HEK293 (cell line): ENCODE measurements around the gene NCOA3.

Source experiments
- CTCF ChIA-PET: fragments of 350-600 bp; formaldehyde crosslinking; extraction: SDS; loops from one replicate; lab custom pipeline; 2021; ENCODE audit warnings: antibody characterized with exemption; lab: Yijun Ruan, JAX
- POLR2A ChIA-PET: fragments of 300-600 bp; formaldehyde crosslinking; extraction: SDS; loops from one replicate; lab custom pipeline; 2020; ENCODE audit warnings: antibody characterized with exemption, inconsistent platforms; lab: Yijun Ruan, JAX
- H3K27ac ChIP-seq: fragments of 200-500 bp; sonication (Bioruptor generic); 2 replicates; pipeline ENCODE4 v1.5.1; 2014; ENCODE audit warnings: low read depth, low read length, control low read depth, inconsistent platforms; ENCODE audit errors: extremely low read depth
- H3K36me3 ChIP-seq, 2 experiments: fragments of 200-500 bp in 1 of 2; sonication (Bioruptor generic) in 1 of 2; 1 replicate in 1 of 2; 2 replicates in 1 of 2; pipeline ENCODE4 v1.5.1; 2014 to 2017; ENCODE audit warnings: inconsistent platforms in 2 of 2, low read length in 2 of 2; ENCODE audit not compliant: control insufficient read depth in 2 of 2, insufficient read depth in 1 of 2
- H3K4me1 ChIP-seq: fragments of 200-500 bp; sonication (Bioruptor generic); 2 replicates; pipeline ENCODE4 v1.5.1; 2014; ENCODE audit warnings: mild to moderate bottlenecking, low read length, inconsistent platforms; ENCODE audit not compliant: control insufficient read depth, insufficient read depth
- H3K4me3 ChIP-seq: 2 replicates; pipeline ENCODE4 v1.5.1; 2011; ENCODE audit warnings: low read depth, mild to moderate bottlenecking, control low read depth, low read length, moderate library complexity
- H3K9me3 ChIP-seq: fragments of 200-500 bp; sonication (Bioruptor generic); 2 replicates; pipeline ENCODE4 v1.5.1; 2014; ENCODE audit warnings: low read depth, low read length, inconsistent platforms; ENCODE audit not compliant: control insufficient read depth, insufficient read depth
- BCL11A ChIP-seq: fragments of 450-650 bp; formaldehyde crosslinking; IDR thresholded peaks from 2 replicates; pipeline ENCODE4 v1.5.1; 2016; ENCODE audit warnings: low read depth, missing biosample characterization, missing genetic modification characterization
- GFI1B ChIP-seq: fragments of 450-650 bp; formaldehyde crosslinking; IDR thresholded peaks from 2 replicates; pipeline ENCODE4 v1.5.1; 2016; ENCODE audit warnings: missing biosample characterization, missing genetic modification characterization
- GLI4 ChIP-seq: fragments of 450-650 bp; formaldehyde crosslinking; IDR thresholded peaks from 2 replicates; pipeline ENCODE4 v1.5.1; 2016; ENCODE audit warnings: missing biosample characterization, missing genetic modification characterization
- KLF9 ChIP-seq: fragments of 450-650 bp; formaldehyde crosslinking; IDR thresholded peaks from 2 replicates; pipeline ENCODE4 v1.5.1; 2016; ENCODE audit warnings: missing biosample characterization, missing genetic modification characterization, low read depth
- RBAK ChIP-seq: fragments of 450-650 bp; formaldehyde crosslinking; IDR thresholded peaks from 2 replicates; pipeline ENCODE4 v1.5.1; 2016; ENCODE audit warnings: missing biosample characterization, missing genetic modification characterization
- SCRT1 ChIP-seq: fragments of 450-650 bp; formaldehyde crosslinking; IDR thresholded peaks from 2 replicates; pipeline ENCODE4 v1.5.1; 2016; ENCODE audit warnings: missing biosample characterization, missing genetic modification characterization, borderline replicate concordance
- YY2 ChIP-seq: fragments of 450-650 bp; formaldehyde crosslinking; IDR thresholded peaks from 2 replicates; pipeline ENCODE4 v1.5.1; 2016; ENCODE audit warnings: missing biosample characterization, missing genetic modification characterization
- ZBTB48 ChIP-seq: fragments of 450-650 bp; formaldehyde crosslinking; IDR thresholded peaks from 2 replicates; pipeline ENCODE4 v1.5.1; 2016; ENCODE audit warnings: missing biosample characterization, missing genetic modification characterization
- ZFP41 ChIP-seq: fragments of 450-650 bp; formaldehyde crosslinking; IDR thresholded peaks from 2 replicates; pipeline ENCODE4 v1.5.1; 2016; ENCODE audit warnings: missing biosample characterization, missing genetic modification characterization, borderline replicate concordance
- ZNF132 ChIP-seq: fragments of 450-650 bp; formaldehyde crosslinking; IDR thresholded peaks from 2 replicates; pipeline ENCODE4 v1.5.1; 2017; ENCODE audit warnings: missing biosample characterization, missing genetic modification characterization, borderline replicate concordance
- ZNF138 ChIP-seq: fragments of 450-650 bp; formaldehyde crosslinking; IDR thresholded peaks from 2 replicates; pipeline ENCODE4 v1.5.1; 2016; ENCODE audit warnings: missing biosample characterization, missing genetic modification characterization, borderline replicate concordance
- ZNF157 ChIP-seq: fragments of 450-650 bp; formaldehyde crosslinking; IDR thresholded peaks from 2 replicates; pipeline ENCODE4 v1.5.1; 2016; ENCODE audit warnings: missing biosample characterization, missing genetic modification characterization
- ZNF16 ChIP-seq: fragments of 450-650 bp; formaldehyde crosslinking; IDR thresholded peaks from 2 replicates; pipeline ENCODE4 v1.5.1; 2016; ENCODE audit warnings: low read depth, missing biosample characterization, missing genetic modification characterization
- ZNF184 ChIP-seq: fragments of 450-650 bp; IDR thresholded peaks from 2 replicates; pipeline ENCODE4 v1.5.1; 2018; ENCODE audit warnings: missing biosample characterization, mild to moderate bottlenecking, missing genetic modification characterization
- ZNF239 ChIP-seq: fragments of 450-650 bp; formaldehyde crosslinking; IDR thresholded peaks from 2 replicates; pipeline ENCODE4 v1.5.1; 2016; ENCODE audit warnings: missing biosample characterization, missing genetic modification characterization
- ZNF274 ChIP-seq, 2 experiments: fragments of 200-500 bp in 1 of 2; fragments of 450-650 bp in 1 of 2; sonication (Bioruptor generic) in 1 of 2; formaldehyde crosslinking in 1 of 2; IDR thresholded peaks; 2 replicates each; pipeline versions ENCODE4 v1.5.1 to v1.6.1; 2014 to 2016; ENCODE audit warnings: borderline replicate concordance in 1 of 2, inconsistent platforms in 1 of 2, low read length in 1 of 2, missing biosample characterization in 1 of 2, missing genetic modification characterization in 1 of 2
- ZNF335 ChIP-seq: fragments of 450-650 bp; formaldehyde crosslinking; conservative IDR thresholded peaks from 2 replicates; pipeline ENCODE4 v1.5.1; 2016; ENCODE audit warnings: missing biosample characterization, missing genetic modification characterization
- ZNF341 ChIP-seq: fragments of 450-650 bp; formaldehyde crosslinking; IDR thresholded peaks from 2 replicates; pipeline ENCODE4; 2016; ENCODE audit warnings: low read depth, missing biosample characterization, missing genetic modification characterization
- ZNF473 ChIP-seq: fragments of 450-650 bp; formaldehyde crosslinking; IDR thresholded peaks from 2 replicates; pipeline ENCODE4 v1.5.1; 2017; ENCODE audit warnings: missing biosample characterization, missing genetic modification characterization
- ZNF510 ChIP-seq: fragments of 450-650 bp; formaldehyde crosslinking; IDR thresholded peaks from 2 replicates; pipeline ENCODE4 v1.5.1; 2018; ENCODE audit warnings: mild to moderate bottlenecking, missing genetic modification characterization, missing biosample characterization; ENCODE audit not compliant: insufficient replicate concordance
- ZNF571 ChIP-seq: fragments of 450-650 bp; formaldehyde crosslinking; IDR thresholded peaks from 2 replicates; pipeline ENCODE4 v1.5.0; 2017; ENCODE audit warnings: missing biosample characterization, missing genetic modification characterization
- ZNF707 ChIP-seq: fragments of 450-650 bp; formaldehyde crosslinking; IDR thresholded peaks from 2 replicates; pipeline ENCODE4 v1.5.1; 2016; ENCODE audit warnings: missing biosample characterization, missing genetic modification characterization
- ZNF792 ChIP-seq: fragments of 450-650 bp; formaldehyde crosslinking; IDR thresholded peaks from 2 replicates; pipeline ENCODE4 v1.5.1; 2016; ENCODE audit warnings: missing biosample characterization, missing genetic modification characterization
- ZNF843 ChIP-seq: fragments of 450-650 bp; formaldehyde crosslinking; IDR thresholded peaks from 2 replicates; pipeline ENCODE4 v1.5.1; 2016; ENCODE audit warnings: missing biosample characterization, missing genetic modification characterization
- ZSCAN16 ChIP-seq: fragments of 450-650 bp; formaldehyde crosslinking; IDR thresholded peaks from 2 replicates; pipeline ENCODE4 v1.5.1; 2016; ENCODE audit warnings: missing biosample characterization, missing genetic modification characterization
- ZXDB ChIP-seq: fragments of 450-650 bp; formaldehyde crosslinking; IDR thresholded peaks from 2 replicates; pipeline ENCODE4 v1.5.1; 2016; ENCODE audit warnings: missing biosample characterization, missing genetic modification characterization
- TF ChIP-seq, protein P1 (sequence below): fragments of 450-650 bp; formaldehyde crosslinking; IDR thresholded peaks from 2 replicates; pipeline ENCODE4 v1.5.1; 2017; ENCODE audit warnings: missing biosample characterization, missing genetic modification characterization
- TF ChIP-seq, protein P2 (sequence below): fragments of 450-650 bp; formaldehyde crosslinking; IDR thresholded peaks from 2 replicates; pipeline ENCODE4 v1.5.1; 2016; ENCODE audit warnings: missing biosample characterization, missing genetic modification characterization
- TF ChIP-seq, protein P3 (sequence below): IDR thresholded peaks from 2 replicates; pipeline ENCODE4 v1.6.1; 2011; ENCODE audit warnings: mild to moderate bottlenecking, low read depth, low read length, borderline replicate concordance
- TF ChIP-seq, protein P4 (sequence below): fragments of 450-650 bp; formaldehyde crosslinking; IDR thresholded peaks from 2 replicates; pipeline ENCODE4 v1.5.1; 2016; ENCODE audit warnings: missing biosample characterization, missing genetic modification characterization
- TF ChIP-seq, protein P5 (sequence below): fragments of 450-650 bp; formaldehyde crosslinking; IDR thresholded peaks from 2 replicates; pipeline ENCODE4 v1.5.1; 2017; ENCODE audit warnings: missing biosample characterization, missing genetic modification characterization

NCOA3 gene

GRCh38 chr20:47464380-47465101 lies 37.1 kb upstream of the NCOA3 start (continued):
- TF ChIP-seq, protein P1, sequence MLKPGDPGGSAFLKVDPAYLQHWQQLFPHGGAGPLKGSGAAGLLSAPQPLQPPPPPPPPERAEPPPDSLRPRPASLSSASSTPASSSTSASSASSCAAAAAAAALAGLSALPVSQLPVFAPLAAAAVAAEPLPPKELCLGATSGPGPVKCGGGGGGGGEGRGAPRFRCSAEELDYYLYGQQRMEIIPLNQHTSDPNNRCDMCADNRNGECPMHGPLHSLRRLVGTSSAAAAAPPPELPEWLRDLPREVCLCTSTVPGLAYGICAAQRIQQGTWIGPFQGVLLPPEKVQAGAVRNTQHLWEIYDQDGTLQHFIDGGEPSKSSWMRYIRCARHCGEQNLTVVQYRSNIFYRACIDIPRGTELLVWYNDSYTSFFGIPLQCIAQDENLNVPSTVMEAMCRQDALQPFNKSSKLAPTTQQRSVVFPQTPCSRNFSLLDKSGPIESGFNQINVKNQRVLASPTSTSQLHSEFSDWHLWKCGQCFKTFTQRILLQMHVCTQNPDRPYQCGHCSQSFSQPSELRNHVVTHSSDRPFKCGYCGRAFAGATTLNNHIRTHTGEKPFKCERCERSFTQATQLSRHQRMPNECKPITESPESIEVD, result 0 out of 2 replicates have a peak, but pooled peaks have one; percentile 11
- TF ChIP-seq ZNF843 (tag by site-specific recombination) (no peak), ZNF571 (tag by site-specific recombination) (no peak), ZNF792 (tag by site-specific recombination) (no peak), ZXDB (tag by site-specific recombination) (no peak), ZNF157 (no peak), ZNF510 (tag by site-specific recombination) (no peak), BCL11A (tag by site-specific recombination) (no peak), ZFP41 (tag by site-specific recombination) (no peak), ZNF707 (tag by site-specific recombination) (no peak), ZNF335 (tag by site-specific recombination) (peak; percentile 30), ZSCAN16 (tag by site-specific recombination) (no peak), ZNF138 (tag by site-specific recombination) (no peak), ZNF184 (tag by site-specific recombination) (0 out of 2 replicates have a peak, but pooled peaks have one; percentile 56), ZNF16 (tag by site-specific recombination) (no peak), RBAK (tag by site-specific recombination) (no peak), GFI1B (no peak), ZBTB48 (tag by site-specific recombination) (0 out of 2 replicates have a peak, but pooled peaks have one; percentile 12)
- TF ChIP-seq, protein P2, sequence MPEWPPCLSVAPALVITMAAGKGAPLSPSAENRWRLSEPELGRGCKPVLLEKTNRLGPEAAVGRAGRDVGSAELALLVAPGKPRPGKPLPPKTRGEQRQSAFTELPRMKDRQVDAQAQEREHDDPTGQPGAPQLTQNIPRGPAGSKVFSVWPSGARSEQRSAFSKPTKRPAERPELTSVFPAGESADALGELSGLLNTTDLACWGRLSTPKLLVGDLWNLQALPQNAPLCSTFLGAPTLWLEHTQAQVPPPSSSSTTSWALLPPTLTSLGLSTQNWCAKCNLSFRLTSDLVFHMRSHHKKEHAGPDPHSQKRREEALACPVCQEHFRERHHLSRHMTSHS, result no peak
- TF ChIP-seq, protein P3, sequence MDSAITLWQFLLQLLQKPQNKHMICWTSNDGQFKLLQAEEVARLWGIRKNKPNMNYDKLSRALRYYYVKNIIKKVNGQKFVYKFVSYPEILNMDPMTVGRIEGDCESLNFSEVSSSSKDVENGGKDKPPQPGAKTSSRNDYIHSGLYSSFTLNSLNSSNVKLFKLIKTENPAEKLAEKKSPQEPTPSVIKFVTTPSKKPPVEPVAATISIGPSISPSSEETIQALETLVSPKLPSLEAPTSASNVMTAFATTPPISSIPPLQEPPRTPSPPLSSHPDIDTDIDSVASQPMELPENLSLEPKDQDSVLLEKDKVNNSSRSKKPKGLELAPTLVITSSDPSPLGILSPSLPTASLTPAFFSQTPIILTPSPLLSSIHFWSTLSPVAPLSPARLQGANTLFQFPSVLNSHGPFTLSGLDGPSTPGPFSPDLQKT, result no peak

GRCh38 chr20:47465335-47466090 lies 36.2 kb upstream of the NCOA3 start:
- ChIA-PET CTCF (no interaction called here), POLR2A (no interaction called here)
- H3K4me3 ChIP-seq, result no peak overlapping the region
- no peak overlapping the region for H3K27ac ChIP-seq
- no peaks in the 10 kb centered on the region for H3K36me3 ChIP-seq
- peaks cover 5% of the 10 kb centered on the region; the same call in 1 of the 2 replicates for H3K4me1 ChIP-seq
- no peaks in the 10 kb centered on the region for H3K9me3 ChIP-seq
- TF ChIP-seq SCRT1 (tag by site-specific recombination), result no peak
- TF ChIP-seq ZNF132 (tag by site-specific recombination), result no peak
- no peak for TF ChIP-seq ZNF341 (tag by site-specific recombination)
- no peak for TF ChIP-seq GLI4 (tag by site-specific recombination)
- no peak for TF ChIP-seq YY2
- TF ChIP-seq, protein P4, sequence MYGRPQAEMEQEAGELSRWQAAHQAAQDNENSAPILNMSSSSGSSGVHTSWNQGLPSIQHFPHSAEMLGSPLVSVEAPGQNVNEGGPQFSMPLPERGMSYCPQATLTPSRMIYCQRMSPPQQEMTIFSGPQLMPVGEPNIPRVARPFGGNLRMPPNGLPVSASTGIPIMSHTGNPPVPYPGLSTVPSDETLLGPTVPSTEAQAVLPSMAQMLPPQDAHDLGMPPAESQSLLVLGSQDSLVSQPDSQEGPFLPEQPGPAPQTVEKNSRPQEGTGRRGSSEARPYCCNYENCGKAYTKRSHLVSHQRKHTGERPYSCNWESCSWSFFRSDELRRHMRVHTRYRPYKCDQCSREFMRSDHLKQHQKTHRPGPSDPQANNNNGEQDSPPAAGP (tag by site-specific recombination), result no peak
- TF ChIP-seq, protein P5, sequence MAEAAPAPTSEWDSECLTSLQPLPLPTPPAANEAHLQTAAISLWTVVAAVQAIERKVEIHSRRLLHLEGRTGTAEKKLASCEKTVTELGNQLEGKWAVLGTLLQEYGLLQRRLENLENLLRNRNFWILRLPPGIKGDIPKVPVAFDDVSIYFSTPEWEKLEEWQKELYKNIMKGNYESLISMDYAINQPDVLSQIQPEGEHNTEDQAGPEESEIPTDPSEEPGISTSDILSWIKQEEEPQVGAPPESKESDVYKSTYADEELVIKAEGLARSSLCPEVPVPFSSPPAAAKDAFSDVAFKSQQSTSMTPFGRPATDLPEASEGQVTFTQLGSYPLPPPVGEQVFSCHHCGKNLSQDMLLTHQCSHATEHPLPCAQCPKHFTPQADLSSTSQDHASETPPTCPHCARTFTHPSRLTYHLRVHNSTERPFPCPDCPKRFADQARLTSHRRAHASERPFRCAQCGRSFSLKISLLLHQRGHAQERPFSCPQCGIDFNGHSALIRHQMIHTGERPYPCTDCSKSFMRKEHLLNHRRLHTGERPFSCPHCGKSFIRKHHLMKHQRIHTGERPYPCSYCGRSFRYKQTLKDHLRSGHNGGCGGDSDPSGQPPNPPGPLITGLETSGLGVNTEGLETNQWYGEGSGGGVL (tag by site-specific recombination), result no peak
- no peak for TF ChIP-seq KLF9 (tag by site-specific recombination)
- no peak for TF ChIP-seq ZNF473 (tag by site-specific recombination)
- no peak for TF ChIP-seq ZNF239 (tag by site-specific recombination)
- no peak for TF ChIP-seq ZBTB48 (tag by site-specific recombination)
- TF ChIP-seq ZNF274 (IDR thresholded peaks at IDR 0.05; ENCODE audit: low read length), result no peak
- no peak for TF ChIP-seq ZNF274 (tag by site-specific recombination; IDR thresholded peaks at IDR 0.05; ENCODE audit: borderline replicate concordance)
